GM04504 (cell line): Measurements from ENCODE around the gene GABBR2.

Experiments
- DNase-seq: peaks from one replicate; pipeline ENCODE4 v3.0.0-alpha.2; 2012; ENCODE audit warnings: low read depth

GABBR2 gene

DNA sequence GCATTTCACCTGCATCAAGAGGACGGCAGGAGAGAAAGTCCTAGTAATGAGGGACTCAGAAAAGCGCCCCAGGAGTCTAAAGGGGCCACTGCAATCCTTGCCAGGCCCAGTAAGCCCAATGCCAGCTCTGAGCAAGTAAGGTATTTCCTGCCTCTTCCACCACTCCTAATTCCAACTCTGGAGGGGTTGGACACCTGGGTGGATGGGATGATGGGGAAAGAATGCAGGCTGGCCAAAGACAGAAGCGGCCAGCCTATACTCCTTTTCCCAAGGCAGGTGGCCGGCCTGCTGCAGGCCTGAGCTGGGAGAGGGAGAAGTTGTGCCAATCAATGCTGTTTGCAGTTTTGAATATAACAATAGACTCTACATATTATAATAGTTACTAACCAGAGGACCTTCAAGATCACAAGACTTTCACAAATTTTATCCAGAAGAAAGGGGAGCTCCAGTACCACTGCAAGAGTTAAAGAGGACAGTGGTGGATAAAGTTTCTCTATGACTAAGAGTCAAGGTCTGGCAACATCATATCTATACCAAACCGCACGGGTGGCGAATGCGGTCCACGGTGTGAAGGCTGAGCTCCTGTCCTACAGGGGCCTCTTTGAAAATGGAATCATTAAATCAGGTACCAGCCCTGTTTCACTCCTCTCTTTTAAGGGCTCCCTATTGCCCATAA lies 338.3 kb downstream of the GABBR2 start:
- no peak for DNase-seq

DNA sequence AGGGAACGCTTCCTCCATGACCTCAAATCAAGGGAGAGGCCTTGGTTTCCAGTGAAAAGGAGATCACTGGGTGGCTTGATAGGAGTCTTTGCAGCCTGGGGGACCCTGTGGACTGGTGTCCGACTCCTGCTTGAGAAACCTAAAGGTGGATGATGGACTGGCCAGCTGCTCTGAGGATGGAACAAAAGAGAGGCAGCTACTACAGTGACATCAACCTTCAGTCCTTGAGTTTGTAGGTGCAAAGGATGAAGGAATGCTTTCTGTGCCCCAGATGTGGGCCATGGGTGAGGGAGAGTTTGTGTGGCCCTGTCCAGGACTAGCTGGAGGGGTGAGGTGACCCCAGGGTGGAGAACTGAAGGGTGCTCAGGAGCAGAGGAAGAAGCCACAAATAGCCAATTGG lies 338.8 kb downstream of the GABBR2 start:
- no peak for DNase-seq

DNA sequence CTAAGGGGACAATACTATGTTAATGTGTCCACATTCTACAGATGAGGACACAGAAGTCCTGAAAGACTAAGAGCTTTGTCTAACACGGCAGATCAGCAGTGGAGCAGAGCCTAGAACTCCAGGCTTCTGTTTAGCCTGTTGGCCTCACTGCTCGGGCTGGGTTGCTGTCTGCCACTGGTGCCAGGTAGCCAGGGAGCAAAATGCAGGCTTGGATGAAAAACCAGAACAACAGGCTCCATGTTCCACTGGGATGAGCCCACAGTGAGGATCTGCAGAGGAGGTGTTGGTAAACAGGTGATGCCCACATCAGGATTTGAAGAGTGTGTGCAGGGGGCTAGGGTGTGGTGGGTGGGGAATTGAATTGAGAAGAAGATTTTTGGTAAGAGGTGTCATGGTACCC lies 339.3 kb downstream of the GABBR2 start:
- no peak for DNase-seq

DNA sequence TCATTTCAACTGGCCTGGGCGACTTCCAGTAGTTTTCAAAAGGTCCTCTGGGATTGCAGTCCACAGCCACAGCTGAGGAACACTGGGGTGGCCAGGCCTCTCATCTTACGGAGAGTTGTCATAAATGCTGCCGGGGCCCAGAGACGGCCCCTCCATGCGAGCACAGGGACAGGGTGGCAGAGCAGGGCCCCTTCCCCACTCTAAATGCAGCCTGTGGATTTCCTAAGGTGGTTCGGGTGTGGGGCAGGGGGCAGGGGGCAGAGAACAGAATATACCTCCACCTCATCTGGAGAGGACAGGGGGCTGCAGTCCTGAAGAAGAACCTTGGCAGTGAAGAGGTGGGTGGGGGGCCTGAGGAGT lies 339.7 kb downstream of the GABBR2 start:
- DNase-seq, result no peak

DNA sequence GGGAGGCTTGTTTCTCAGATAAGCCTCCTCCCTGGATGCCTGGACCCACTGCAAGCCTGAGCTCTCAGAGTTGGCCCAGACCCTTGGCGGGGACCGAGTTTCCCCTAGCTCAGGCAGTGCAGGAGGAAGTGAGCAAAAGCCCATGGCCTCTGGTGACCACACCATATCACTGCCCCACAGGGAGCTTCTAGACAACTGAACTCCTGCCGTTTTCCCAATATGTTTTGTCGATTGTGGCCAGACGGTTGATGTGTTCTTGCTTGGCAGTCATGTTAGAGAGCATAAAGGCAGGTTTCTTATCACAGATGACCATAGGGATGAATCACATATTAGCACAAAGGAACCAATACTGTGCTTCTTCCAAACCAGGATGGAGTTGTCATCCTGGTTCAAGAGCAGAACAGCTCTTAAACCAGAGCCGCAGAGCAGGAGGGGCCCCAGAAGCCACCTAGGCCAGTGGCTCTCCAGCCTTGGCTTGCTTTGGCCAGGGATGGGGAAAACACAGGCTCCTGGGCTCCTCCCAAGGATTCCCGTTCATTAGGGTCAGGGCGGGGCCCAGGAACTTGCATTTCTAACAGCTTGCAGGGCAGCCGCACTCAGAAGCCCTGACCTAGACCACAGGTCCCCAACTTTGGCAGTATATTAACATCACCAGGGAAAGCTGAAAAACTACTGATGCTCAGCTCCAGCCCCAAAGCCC lies 340.2 kb downstream of the GABBR2 start:
- DNase-seq, result no peak

DNA sequence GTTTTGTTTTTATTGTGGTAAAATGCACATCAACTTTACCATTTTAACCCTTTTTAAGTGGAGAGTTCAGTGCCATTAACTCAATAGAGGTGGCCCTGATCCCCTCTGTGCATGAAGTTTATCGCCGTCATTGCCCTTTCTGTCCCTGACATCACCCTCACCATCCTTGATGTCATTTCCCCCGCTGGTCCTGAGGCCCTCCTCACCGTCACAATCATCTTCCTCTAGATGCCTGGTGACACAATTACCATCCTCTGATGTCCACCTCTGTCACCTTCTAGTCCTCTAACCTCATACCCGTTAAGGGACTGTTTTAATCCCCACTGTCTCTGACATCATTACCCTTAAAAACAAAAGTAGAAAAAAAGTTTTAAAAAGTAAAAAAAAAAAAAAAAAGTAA lies 340.8 kb downstream of the GABBR2 start:
- no peak for DNase-seq

DNA sequence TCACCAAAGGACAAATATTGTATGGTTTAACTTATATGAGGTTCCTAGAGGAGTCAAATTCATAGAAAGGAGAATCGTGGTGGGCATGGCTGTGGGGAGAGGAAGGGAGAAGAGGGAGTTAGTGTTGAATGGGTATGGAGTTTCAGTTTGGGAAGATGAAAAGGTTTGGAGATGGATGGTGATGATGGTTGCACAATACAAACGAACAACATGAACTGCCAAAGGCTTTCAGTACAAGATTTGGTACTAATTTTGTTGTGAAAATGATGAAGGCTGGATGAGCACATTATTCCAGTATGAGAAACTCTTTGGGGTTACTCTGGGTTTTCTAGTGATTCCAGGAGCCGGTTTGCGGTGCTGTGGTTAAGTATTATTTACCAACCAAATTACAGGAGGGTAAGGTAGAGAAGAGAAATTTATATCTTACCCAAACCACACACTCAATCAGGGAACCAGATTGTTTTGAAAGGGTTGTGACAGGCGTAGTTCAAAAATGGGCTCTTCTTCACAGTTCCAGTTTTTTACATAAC lies 341.3 kb downstream of the GABBR2 start:
- DNase-seq, result no peak

DNA sequence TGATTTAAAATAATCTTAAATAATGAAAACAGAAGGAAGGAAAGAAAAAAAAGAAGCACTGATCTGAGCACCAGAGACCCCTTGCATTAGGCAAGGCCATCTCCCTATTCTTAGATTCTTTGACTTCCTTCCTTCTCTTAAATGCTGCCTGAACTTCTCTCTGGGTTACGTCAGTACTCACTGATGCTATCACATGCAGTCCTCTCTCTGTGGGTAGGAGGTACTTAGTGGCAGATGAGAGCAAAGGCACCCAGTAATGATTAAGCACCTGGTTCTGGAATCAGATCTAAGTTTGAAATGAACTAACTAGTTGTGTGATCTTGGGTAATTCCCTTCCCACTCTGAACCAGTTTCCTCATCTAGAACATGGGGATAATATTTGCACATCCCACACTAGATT lies 343.0 kb downstream of the GABBR2 start:
- no peak for DNase-seq

DNA sequence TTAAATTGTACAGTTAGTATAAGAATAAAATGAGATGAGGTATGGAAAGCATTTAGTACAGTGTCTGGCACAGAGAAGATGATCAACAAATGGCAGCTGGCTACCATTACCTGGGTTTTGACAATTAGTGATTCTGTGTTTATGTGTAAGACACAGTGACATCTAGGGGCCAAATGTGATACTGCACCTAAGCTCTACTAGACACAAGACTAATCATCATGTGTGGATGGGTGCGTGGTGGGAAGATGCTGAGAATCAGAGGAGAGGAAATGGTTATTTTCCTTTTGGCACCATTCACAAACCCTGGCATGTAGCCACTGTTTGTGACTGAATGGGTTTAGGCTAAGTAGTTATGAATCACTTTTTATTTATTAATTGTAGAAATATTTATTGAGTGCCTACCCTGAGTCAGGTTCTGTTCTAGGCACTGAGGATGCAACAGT lies 343.5 kb downstream of the GABBR2 start:
- DNase-seq, result no peak

DNA sequence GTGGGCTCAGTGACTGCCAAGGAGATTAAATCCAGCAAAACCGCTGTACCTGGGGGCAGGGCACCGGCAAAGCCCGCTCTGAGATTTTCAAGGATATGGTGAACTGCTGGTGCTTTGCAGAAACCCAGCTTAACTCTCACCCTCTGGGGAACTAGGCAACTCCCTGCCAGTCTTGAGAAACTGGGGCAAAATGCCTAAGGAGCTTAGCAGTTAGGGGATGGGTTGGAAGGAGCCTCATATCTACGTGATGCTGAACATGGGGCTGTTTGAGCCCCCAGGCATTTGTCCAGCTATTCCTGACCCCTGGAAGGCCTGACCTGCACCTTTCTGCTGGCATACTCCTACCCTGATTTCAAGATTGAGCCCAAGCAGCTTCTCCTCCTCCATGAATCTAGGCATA lies 344.6 kb downstream of the GABBR2 start:
- DNase-seq, result no peak

DNA sequence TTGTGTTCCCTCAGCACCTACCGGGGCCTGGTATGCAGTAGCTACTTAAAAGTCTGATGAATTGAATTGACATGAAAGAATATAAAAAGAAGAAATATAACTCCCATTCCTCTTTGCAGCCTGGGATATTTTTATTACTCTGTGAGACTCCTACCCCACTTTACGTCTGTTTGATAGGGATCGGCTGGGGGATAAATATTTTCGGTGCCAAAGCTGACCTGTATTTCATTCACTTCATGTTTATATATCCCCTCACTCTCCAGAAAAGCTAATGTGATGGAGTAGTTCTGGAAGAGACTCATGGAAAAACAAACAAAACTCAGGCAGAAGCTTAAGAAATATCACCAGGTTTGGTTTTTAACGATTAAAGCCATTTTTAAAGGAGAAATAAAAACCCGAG lies 345.1 kb downstream of the GABBR2 start:
- no peak for DNase-seq

DNA sequence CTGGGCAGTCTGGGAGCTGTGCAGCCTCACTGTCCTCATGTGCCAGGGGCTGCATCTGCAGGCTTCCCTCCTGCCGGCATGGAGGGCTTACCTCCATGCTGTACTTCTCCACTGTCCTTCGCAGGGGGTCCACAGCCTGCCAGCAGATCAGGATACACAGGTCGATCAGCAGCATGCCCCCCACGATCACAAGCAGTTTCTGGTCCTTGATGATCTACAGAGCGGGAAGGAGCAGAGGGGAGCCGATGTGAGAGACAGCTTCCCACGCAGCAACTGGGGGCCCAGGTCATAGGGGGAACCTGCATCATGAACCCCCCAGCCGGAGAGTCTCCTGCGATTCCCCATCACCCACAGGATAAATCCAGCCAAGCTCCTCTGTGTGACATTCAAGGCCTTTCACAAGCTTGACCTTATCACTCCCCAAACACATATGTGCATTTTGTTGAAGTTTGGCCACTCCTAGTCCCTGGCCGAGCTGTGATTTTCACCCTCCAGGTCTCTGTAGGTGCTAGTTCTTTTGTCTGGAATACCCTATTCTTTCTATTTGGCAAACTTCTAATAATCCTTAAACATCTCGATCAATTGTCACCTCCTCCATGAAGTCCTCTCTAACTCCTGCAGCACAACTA lies 346.0 kb downstream of the GABBR2 start:
- no peak for DNase-seq

DNA sequence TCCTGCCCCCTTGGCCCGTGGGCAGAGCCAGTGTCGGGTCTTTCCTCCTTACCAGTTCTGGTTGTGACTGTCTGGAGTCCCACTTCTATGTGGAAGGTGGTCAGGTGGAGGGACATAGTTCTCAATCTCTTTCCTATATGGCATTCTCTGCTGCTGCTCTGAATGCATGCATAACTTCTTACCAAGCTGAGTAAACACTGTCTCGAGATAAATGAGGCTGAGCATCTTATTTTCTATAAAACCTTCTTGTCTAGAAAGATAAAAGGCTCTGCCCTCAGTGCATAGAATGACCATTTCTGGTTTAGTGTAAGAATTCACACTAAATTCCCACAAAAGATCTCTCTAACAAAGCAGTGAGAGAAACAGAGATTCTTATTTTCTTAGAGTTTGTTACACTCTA lies 347.1 kb downstream of the GABBR2 start:
- DNase-seq, result no peak

DNA sequence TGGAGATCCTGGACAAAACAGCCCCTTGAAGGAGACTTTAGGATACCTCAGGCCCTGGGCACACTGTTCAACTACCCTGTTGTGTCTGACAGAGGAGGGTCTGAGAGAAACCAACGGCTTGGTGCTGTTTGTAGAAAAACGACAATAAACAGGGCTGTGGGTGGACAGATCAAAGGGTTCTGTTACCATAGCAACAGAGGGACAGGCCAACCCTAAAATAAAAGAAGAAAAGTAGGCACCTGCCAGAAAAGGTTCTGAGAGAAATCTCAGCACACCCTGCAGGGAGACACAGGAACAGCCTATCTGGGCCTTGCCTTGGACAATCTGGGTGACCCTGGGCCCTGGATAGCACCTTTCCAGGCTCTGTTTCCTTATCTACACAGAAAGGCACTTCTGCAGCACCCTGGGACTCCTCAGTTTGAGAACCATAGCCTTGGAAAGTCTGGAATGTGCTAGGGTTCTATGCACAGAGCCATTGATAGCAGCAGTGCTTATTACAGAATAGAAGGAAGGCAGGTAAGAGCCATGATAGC lies 348.5 kb downstream of the GABBR2 start:
- DNase-seq, result no peak

DNA sequence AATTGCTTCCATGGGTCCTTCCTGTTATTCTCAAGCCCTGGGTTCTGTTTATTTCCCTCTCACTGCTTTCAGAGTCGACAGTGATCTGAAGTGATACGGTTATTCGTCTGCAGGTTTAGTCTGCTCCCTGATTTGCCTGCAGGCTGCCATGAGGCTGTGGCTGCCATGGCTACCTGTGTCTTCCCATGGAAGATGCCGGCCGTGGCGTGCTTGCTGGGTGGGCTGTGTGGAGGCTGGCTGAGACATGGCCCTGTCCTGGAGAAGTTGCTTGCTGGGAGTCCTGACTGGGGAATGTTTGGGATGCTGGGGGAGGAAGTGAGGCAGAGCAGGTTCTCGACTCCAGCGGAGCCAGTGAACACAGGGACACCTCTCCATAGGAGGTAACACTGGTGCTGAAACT lies 349.2 kb downstream of the GABBR2 start:
- no peak for DNase-seq

DNA sequence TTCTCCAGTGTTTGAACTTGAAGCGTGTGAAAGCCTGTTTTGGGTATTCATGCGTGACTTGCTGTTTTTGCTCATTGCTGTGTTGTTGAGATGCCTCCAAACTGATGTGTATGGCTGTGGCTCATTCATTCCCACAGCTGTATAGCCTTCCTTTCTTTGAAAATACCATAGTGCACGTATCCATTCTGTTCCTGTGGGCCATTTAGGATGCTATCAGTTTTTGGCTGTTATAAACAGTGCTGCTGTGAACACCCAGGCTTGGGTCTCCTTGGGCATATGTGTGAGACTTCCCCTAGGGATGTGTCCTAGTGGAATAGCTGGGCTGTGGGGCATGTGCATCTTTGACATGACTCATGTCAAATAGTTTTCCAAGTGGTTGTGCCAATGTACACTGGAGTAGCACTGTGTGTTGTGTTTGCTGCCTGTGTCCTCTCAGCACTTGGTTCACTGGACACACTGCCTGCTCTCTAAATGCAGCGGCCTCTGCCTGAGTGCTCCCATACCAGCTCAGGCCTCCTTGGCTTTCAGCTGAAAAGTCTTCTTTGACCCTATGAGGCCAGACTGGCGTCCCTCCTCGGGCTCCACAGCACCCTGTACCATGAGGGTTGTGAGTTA lies 350.7 kb downstream of the GABBR2 start:
- no peak for DNase-seq

DNA sequence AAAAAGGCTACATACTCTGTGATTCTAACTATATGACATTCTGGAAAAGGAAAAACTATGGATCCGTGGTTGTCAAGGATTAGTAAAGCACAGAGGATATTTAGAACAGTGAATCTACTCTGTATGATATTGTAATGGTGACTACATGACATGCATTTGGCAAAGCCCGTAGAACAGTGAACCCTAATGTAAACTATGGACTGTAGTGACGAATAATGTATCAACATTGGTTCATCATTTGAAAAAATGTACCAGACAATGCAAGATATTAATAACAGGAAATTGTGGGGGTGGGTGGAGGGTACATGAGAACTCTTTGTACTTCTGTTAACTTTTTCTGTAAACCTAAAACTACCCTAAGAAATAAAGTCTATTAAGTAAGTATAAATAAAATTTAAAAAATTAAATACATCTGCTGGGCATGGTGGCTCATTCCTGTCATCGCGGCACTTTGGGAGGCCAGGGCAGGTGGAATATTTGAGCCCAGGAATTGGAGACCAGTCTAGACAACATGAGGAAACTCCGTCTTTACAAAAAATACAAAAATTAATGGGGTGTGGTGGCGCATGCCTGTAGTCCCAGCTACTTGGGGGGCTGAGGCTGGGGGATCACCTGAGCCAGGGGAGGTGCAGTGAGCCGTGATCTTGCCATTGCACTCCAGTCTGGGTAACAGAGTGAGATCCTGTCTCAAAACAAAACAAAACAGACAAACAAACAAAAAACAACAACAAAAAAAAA lies 351.6 kb downstream of the GABBR2 start:
- DNase-seq, result no peak

DNA sequence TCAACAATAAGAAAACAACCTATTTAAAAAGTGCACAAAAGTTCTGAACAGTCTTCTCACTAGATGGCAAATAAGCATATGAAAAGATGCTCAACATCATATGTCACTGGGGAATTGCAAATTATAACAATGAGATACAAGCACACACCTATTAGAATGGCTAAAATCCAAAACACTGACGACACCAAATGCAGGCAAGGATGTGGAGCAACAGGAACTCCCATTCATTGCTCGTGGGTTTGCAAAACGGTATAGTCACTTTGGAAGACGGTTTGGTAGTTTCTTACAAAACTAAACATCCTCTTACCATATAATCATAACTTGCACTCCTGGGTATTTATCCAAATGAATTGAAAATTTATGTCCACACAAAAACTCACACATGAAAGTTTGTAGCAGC lies 352.4 kb downstream of the GABBR2 start:
- DNase-seq, result no peak

DNA sequence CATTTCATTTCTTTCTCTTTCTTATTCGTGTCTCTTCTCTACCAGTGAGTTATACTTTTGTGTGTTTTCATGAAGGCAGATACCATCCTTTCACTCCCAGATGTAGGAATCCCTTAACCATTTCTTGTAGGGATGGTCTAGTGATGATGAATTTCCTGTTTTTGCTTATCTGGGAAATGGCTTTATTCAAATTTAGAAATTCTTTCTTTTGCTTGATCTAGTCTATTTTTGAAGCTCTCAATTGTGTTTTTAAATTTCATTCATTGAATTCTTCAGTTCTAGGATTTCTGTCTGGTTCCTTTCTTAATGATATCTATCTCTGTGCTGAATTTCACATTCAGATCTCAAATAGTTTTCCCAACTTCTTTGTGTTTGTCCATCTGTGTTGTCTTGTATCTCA lies 357.4 kb downstream of the GABBR2 start:
- DNase-seq, result no peak

DNA sequence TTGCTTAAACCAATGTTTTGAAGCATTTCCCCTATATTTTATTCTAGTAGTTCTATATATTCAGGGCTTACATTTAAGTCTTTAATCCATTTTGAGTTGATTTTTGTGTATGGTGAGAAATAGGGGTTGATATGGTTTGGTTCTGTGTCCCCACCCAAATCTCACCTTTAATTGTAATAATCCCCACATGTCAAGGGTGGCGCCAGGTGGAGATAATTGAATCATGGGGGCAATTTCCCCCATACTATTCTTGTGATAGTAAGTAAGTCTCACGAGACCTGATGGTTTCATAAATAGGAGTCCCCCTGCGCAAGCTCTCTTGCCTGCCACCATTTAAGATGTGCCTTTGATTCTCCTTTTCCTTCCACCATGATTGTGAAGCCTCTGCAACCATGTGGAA lies 361.1 kb downstream of the GABBR2 start:
- DNase-seq, result no peak

DNA sequence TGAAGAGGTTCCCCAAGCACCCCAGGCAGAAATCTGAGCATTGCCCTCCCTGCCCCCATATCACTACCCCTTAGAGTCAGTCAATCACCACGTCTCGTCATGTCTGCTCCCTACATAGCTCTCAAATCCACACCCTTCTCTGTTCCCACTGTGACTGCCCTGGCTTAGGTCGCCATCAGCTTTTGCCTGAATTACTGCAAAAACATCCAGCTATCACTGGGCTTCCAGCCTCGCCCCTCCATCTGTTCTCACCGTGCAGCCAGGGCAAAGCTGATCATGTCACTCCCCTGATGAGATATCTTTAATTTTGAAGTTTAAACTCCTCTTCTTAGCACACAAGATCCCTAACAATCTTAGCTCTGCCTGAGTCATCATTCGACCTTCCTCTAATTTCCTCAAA lies 363.7 kb downstream of the GABBR2 start:
- DNase-seq, result no peak

DNA sequence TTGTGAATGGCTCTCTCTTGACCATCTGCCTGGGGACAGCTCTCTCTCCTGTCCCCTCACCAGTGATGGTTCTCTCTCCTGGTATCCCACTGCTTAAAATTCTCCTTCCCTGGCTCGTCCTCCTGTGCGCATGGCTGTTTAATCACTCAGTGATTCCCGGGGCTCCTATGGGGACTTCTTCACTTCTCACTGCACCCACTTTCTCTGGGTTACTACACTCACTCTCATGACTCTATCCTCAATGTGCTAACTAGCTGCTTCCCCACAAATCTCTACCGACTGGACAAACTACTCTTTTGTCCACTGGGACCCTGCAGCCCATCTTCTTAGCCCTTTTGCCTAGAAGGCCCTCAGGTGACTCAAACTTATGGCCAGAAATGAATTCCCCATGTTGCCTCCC lies 364.2 kb downstream of the GABBR2 start:
- DNase-seq, result no peak
